Cardiac fibroblast (primary cell): ENCODE data around the gene FGGY.
A peak's percentile ranks its signal among the peaks of the same experiment; 100 is the strongest.

Experiments used
- DNase-seq, 2 donors: peaks; one replicate each; pipeline versions ENCODE4 v3.0.0 to v3.0.0-alpha.2; 2010; ENCODE audit warnings: low read depth in 2 of 2
- H3K4me3 ChIP-seq, 2 donors: replicated peaks in 1 of 2; 1 replicate in 1 of 2; 2 replicates in 1 of 2; pipeline ENCODE4 v1.5.1; 2011; ENCODE audit warnings: low read depth in 2 of 2, low read length in 2 of 2, mild to moderate bottlenecking in 2 of 2, moderate library complexity in 1 of 2
- TF ChIP-seq, protein P1 (sequence below): IDR thresholded peaks from one replicate; pipeline ENCODE4 v1.5.1; 2011; ENCODE audit warnings: low read depth, mild to moderate bottlenecking, low read length, inconsistent platforms

The FGGY gene

DNA sequence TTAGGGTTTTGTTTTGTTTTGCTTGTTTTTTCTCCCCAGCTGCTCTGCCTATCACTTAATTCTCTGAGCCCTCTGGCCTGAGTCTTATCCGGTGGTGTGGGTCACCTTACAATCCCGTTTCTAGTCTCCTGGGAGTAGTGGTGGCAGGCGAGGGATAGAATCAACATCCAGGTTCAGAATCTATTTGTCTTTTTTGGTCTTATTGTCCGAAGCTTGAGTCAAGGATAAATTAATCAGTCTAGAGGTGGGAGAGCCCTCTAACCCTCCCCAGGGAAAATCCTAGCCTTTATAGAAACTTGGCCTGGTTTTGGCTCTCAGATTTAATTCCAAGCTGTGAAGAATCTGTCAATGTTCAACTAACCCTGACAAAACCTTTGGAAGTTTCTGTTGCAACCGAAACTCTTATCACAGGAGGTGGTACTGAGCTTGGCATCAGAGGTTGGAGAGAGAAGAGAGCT lies 246.3 kb downstream of the FGGY start:
- DNase-seq = no peak
- TF ChIP-seq, protein P1, sequence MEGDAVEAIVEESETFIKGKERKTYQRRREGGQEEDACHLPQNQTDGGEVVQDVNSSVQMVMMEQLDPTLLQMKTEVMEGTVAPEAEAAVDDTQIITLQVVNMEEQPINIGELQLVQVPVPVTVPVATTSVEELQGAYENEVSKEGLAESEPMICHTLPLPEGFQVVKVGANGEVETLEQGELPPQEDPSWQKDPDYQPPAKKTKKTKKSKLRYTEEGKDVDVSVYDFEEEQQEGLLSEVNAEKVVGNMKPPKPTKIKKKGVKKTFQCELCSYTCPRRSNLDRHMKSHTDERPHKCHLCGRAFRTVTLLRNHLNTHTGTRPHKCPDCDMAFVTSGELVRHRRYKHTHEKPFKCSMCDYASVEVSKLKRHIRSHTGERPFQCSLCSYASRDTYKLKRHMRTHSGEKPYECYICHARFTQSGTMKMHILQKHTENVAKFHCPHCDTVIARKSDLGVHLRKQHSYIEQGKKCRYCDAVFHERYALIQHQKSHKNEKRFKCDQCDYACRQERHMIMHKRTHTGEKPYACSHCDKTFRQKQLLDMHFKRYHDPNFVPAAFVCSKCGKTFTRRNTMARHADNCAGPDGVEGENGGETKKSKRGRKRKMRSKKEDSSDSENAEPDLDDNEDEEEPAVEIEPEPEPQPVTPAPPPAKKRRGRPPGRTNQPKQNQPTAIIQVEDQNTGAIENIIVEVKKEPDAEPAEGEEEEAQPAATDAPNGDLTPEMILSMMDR = no peak
- H3K4me3 ChIP-seq = no peak overlapping the region

- H3K4me3 ChIP-seq = no peak overlapping the region
- TF ChIP-seq, protein P1 = no peak
- no peak for DNase-seq
Observed at GRCh38 chr1:59544615-59545293, 247.9 kb downstream of the FGGY start.

DNA sequence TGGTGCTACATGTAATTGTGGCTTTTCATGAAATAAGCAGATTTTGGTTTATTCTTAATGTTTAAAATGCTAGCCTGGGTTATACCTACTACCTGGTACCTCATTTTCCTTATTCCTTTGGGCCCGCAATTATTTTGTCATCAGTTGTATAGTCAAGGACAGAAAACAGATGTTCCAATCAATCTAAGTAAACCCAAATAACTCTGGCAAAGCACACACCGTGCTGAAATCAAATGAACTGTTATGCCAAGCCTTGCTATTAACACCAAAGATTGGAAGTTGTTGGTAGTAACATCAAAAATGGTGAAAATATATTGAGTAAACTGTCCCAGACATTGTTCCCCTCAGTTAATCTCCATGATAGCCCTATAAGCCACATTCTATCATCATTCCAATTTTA lies 248.9 kb downstream of the FGGY start:
- TF ChIP-seq, protein P1 = no peak
- DNase-seq = no peak

GRCh38 chr1:59549066-59549837 lies 252.4 kb downstream of the FGGY start:
- no peak for DNase-seq
- TF ChIP-seq, protein P1 = no peak
- H3K4me3 ChIP-seq = no peak overlapping the region

More for the DNA sequence above, 248.9 kb downstream of the FGGY start:
- H3K4me3 ChIP-seq = no peak overlapping the region

GRCh38 chr1:59549903-59550302 lies 253.0 kb downstream of the FGGY start:
- TF ChIP-seq, protein P1 = no peak
- DNase-seq = peak; percentile 83 to 87
- H3K4me3 ChIP-seq = no peak overlapping the region

- TF ChIP-seq, protein P1 = no peak
- no peak overlapping the region for H3K4me3 ChIP-seq
- no peak for DNase-seq
Observed at GRCh38 chr1:59552007-59552406, 255.1 kb downstream of the FGGY start.
